Right lung (tissue), 5 donors: ENCODE results near the gene POLR1D. TPM values are rescaled to one million over a fixed set of nuclear protein-coding genes. Genes with fewer than 3 reads are reported as not detected.

Source experiments
- DNase-seq, 2 donors: peaks; one replicate each; pipeline ENCODE4 v3.0.0-alpha.2; 2013
- polyA plus RNA-seq, 5 donors: library from polyadenylated mRNA; unstranded; fragments of 120-200 nt; gene quantifications; one replicate each; pipeline versions ENCODE4 v1.2.1 to v1.2.3, GENCODE V29; 2013; ENCODE audit warnings: inconsistent platforms in 1 of 5, low replicate concordance in 1 of 5; ENCODE audit not compliant: insufficient read length in 5 of 5, insufficient read depth in 1 of 5

The POLR1D gene
- polyA plus RNA-seq, 5 donors = 132 to 161 (median 155) TPM

- DNase-seq = no peak
Observed at GRCh38 chr13:27635266-27635665, 13.6 kb downstream of the POLR1D start.

- no peak for DNase-seq
Observed at GRCh38 chr13:27636589-27637288, 15.0 kb downstream of the POLR1D start.

GRCh38 chr13:27637289-27637626 is 15.6 kb downstream of the POLR1D start:
- no peak for DNase-seq

- no peak for DNase-seq
Observed at GRCh38 chr13:27638001-27638400, 16.3 kb downstream of the POLR1D start.

- DNase-seq = no peak
Observed at GRCh38 chr13:27638521-27638920, 16.8 kb downstream of the POLR1D start.

GRCh38 chr13:27639186-27639585 is 17.5 kb downstream of the POLR1D start:
- no peak for DNase-seq

GRCh38 chr13:27641711-27642502 is 20.2 kb downstream of the POLR1D start:
- no peak for DNase-seq

GRCh38 chr13:27643334-27644132 is 21.8 kb downstream of the POLR1D start:
- no peak for DNase-seq

GRCh38 chr13:27644302-27644701 is 22.6 kb downstream of the POLR1D start:
- DNase-seq = peak; percentile 66 to 75

GRCh38 chr13:27650312-27650711 is 28.6 kb downstream of the POLR1D start:
- no peak for DNase-seq

GRCh38 chr13:27654059-27654458 is 32.4 kb downstream of the POLR1D start:
- DNase-seq = no peak

- DNase-seq = no peak
Observed at GRCh38 chr13:27654816-27655215, 33.1 kb downstream of the POLR1D start.

GRCh38 chr13:27657724-27658123 is 36.0 kb downstream of the POLR1D start:
- DNase-seq = no peak

GRCh38 chr13:27658546-27658945 is 36.9 kb downstream of the POLR1D start:
- DNase-seq = peak in 1 of 2 donors; percentile 33

- no peak for DNase-seq
Observed at GRCh38 chr13:27659145-27659865, 37.6 kb downstream of the POLR1D start.

GRCh38 chr13:27660511-27660910 is 38.8 kb downstream of the POLR1D start:
- DNase-seq = no peak

- DNase-seq = no peak
Observed at GRCh38 chr13:27661017-27661416, 39.3 kb downstream of the POLR1D start.

GRCh38 chr13:27662738-27663470 is 41.2 kb downstream of the POLR1D start:
- no peak for DNase-seq

GRCh38 chr13:27663947-27664346 is 42.3 kb downstream of the POLR1D start:
- no peak for DNase-seq

- DNase-seq = no peak
Observed at GRCh38 chr13:27665333-27665732, 43.6 kb downstream of the POLR1D start.

GRCh38 chr13:27665761-27666160 is 44.1 kb downstream of the POLR1D start:
- DNase-seq = no peak
